ENCODE results near the gene FLYWCH2. TPM values are rescaled to one million over a fixed set of nuclear protein-coding genes. Genes with fewer than 3 reads are reported as not detected.

The FLYWCH2 gene
- total RNA-seq, 1 experiment from 2014 or later, result 33.7 TPM

DNA sequence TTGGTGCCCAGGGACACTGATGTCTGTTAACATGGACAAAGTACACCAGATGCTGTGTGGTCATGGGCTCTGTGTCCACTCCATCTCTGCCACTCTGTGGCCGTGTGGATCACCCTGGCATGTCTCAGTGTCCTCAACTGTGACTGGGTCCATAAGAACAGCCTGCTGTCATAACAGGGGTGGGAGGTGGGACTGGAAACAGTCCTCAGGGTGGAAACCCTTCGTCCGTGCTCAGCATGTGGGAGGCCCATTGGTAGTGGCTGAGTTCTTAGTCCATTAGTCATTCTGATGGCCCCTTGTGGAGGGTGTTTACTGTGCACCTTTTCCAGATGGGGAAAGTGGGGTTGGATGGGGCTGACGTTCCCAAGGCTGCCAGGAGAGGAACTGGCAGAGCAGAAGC is 12.8 kb downstream of the FLYWCH2 start:
- no peak overlapping the region for H2AFZ ChIP-seq (ENCODE audit: low read depth, low read length, poor library complexity, severe bottlenecking)
- peak; percentile 77 for ATAC-seq

GRCh38 chr16:2896480-2897010 is 13.5 kb downstream of the FLYWCH2 start:
- Histone ChIP-seq H3K9ac (ENCODE audit: low read length) (no peak overlapping the region), H3K36me3 (ENCODE audit: control insufficient read depth in 1 of 2, insufficient read depth in 2 of 2, low read length in 2 of 2) (peaks cover 0 to 4% of the 10 kb centered on the region in 2 experiments; a peak in 2 of 4 replicates), H3K9me3 (ENCODE audit: control insufficient read depth in 1 of 2, insufficient read depth in 1 of 2, low read depth in 1 of 2, low read length in 2 of 2) (no peaks in the 10 kb centered on the region), H3K79me2 (ENCODE audit: insufficient read depth, low read length) (0 out of 2 replicates have a peak, but pooled peaks cover 3% of the 10 kb centered on the region), H3K9me2 (ENCODE audit: insufficient read depth) (no peaks in the 10 kb centered on the region), H3K4me2 (ENCODE audit: low read length) (no peak overlapping the region), H3K27me3 (ENCODE audit: insufficient read depth, low read length) (no peaks in the 10 kb centered on the region), H2AFZ (ENCODE audit: low read depth, low read length, poor library complexity, severe bottlenecking) (no peak overlapping the region), H3K27ac (ENCODE audit: low read depth, low read length) (no peak overlapping the region), H4K20me1 (ENCODE audit: insufficient read depth) (no peaks in the 10 kb centered on the region), H3K4me3 (replicated peaks in 1 of 2; ENCODE audit: low read depth in 1 of 2, low read length in 2 of 2) (no peak overlapping the region), H3K4me1 (ENCODE audit: control insufficient read depth in 1 of 2, insufficient read depth in 2 of 2, low read length in 2 of 2) (peaks cover 2 to 13% of the 10 kb centered on the region in 2 experiments; a peak in 3 of 4 replicates)
- CTCF ChIA-PET, result no interaction called here
- RAD21 ChIA-PET (ENCODE audit: low non-redundant PET in 1 of 2, low total read pairs in 2 of 2, uncharacterized antibody in 2 of 2, unreplicated experiment in 2 of 2), result no interaction called here
- DNase-seq (ENCODE audit: low read depth, low spot score) (no peak), ATAC-seq (no peak)
- intact Hi-C loops (cut with micrococcal nuclease), result no loop called here
- POLR2A ChIA-PET, result interaction anchor here (0.9 kb wide), 1 partner anchor 11 kb away, joined by 3 read pairs; no protein-coding TSS in a partner anchor
- no TSS peak for BruUV-seq (replicated peaks)
- TF ChIP-seq SIN3A (IDR thresholded peaks at IDR 0.05; ENCODE audit: low read depth) (no peak), CEBPB (IDR thresholded peaks at IDR 0.05; ENCODE audit: low read depth) (no peak), POLR2A (IDR thresholded peaks at IDR 0.05; ENCODE audit: borderline replicate concordance, extremely low read depth, insufficient read depth, insufficient read length) (no peak), RAD21 (IDR thresholded peaks at IDR 0.05; ENCODE audit: low read depth) (no peak), FOSL1 (IDR thresholded peaks at IDR 0.05; ENCODE audit: low read depth) (no peak), TCF7L2 (IDR thresholded peaks at IDR 0.05; ENCODE audit: borderline replicate concordance, extremely low read depth, insufficient read depth, insufficient read length) (no peak), SP1 (IDR thresholded peaks at IDR 0.05; ENCODE audit: low read depth) (no peak), EZH2phosphoT487 (IDR thresholded peaks at IDR 0.05; ENCODE audit: borderline replicate concordance) (no peak), EGR1 (IDR thresholded peaks at IDR 0.05; ENCODE audit: low read depth) (no peak), EZH2 (IDR thresholded peaks at IDR 0.05) (no peak), CBX3 (IDR thresholded peaks at IDR 0.05; ENCODE audit: low read depth) (no peak), JUND (IDR thresholded peaks at IDR 0.05) (no peak), ZBTB33 (IDR thresholded peaks at IDR 0.05; ENCODE audit: extremely low read depth, insufficient replicate concordance, low read length) (no peak), ELF1 (IDR thresholded peaks at IDR 0.05; ENCODE audit: borderline replicate concordance, low read depth) (no peak)
- TF ChIP-seq, protein P1, sequence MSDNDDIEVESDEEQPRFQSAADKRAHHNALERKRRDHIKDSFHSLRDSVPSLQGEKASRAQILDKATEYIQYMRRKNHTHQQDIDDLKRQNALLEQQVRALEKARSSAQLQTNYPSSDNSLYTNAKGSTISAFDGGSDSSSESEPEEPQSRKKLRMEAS (IDR thresholded peaks at IDR 0.05), result no peak
- TF ChIP-seq, protein P2, sequence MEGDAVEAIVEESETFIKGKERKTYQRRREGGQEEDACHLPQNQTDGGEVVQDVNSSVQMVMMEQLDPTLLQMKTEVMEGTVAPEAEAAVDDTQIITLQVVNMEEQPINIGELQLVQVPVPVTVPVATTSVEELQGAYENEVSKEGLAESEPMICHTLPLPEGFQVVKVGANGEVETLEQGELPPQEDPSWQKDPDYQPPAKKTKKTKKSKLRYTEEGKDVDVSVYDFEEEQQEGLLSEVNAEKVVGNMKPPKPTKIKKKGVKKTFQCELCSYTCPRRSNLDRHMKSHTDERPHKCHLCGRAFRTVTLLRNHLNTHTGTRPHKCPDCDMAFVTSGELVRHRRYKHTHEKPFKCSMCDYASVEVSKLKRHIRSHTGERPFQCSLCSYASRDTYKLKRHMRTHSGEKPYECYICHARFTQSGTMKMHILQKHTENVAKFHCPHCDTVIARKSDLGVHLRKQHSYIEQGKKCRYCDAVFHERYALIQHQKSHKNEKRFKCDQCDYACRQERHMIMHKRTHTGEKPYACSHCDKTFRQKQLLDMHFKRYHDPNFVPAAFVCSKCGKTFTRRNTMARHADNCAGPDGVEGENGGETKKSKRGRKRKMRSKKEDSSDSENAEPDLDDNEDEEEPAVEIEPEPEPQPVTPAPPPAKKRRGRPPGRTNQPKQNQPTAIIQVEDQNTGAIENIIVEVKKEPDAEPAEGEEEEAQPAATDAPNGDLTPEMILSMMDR (IDR thresholded peaks at IDR 0.05 in 2 of 3, conservative IDR thresholded peaks at IDR 0.05 in 1 of 3; ENCODE audit: borderline replicate concordance in 1 of 3, insufficient read depth in 1 of 3, low read depth in 2 of 3, low read length in 2 of 3), result no peak

More for the DNA sequence above, 12.8 kb downstream of the FLYWCH2 start:
- BruUV-seq (replicated peaks), result no TSS peak
- peaks cover 0 to 4% of the 10 kb centered on the region in 2 experiments; a peak in 2 of 4 replicates for H3K36me3 ChIP-seq (ENCODE audit: control insufficient read depth in 1 of 2, insufficient read depth in 2 of 2, low read length in 2 of 2)
- RAD21 ChIA-PET (ENCODE audit: low non-redundant PET in 1 of 2, low total read pairs in 2 of 2, uncharacterized antibody in 2 of 2, unreplicated experiment in 2 of 2), result no interaction called here
- no peak overlapping the region for H3K9ac ChIP-seq (ENCODE audit: low read length)
- no peaks in the 10 kb centered on the region for H3K9me3 ChIP-seq (ENCODE audit: control insufficient read depth in 1 of 2, insufficient read depth in 1 of 2, low read depth in 1 of 2, low read length in 2 of 2)
- CTCF ChIA-PET, result no interaction called here
- no peaks in the 10 kb centered on the region for H3K9me2 ChIP-seq (ENCODE audit: insufficient read depth)
- TF ChIP-seq, protein P1 (IDR thresholded peaks at IDR 0.05), result 0 out of 2 replicates have a peak, but pooled peaks have one; percentile 24
- no peak for TF ChIP-seq POLR2A (IDR thresholded peaks at IDR 0.05; ENCODE audit: borderline replicate concordance, extremely low read depth, insufficient read depth, insufficient read length)
- intact Hi-C loops (cut with micrococcal nuclease), result no loop called here
- peaks cover 6% of the 10 kb centered on the region; the same call in 1 of the 2 replicates for H3K79me2 ChIP-seq (ENCODE audit: insufficient read depth, low read length)
- H3K4me2 ChIP-seq (ENCODE audit: low read length), result peak overlapping the region; percentile 2; the same call in 1 of the 2 replicates
- no peaks in the 10 kb centered on the region for H3K27me3 ChIP-seq (ENCODE audit: insufficient read depth, low read length)
- no peak overlapping the region for H3K4me3 ChIP-seq (replicated peaks in 1 of 2; ENCODE audit: low read depth in 1 of 2, low read length in 2 of 2)
- POLR2A ChIA-PET, result interaction anchor here (0.5 kb wide), 1 partner anchor 1734 kb away, joined by 3 read pairs; no protein-coding TSS in a partner anchor
- peaks cover 2 to 17% of the 10 kb centered on the region in 2 experiments; a peak in 3 of 4 replicates for H3K4me1 ChIP-seq (ENCODE audit: control insufficient read depth in 1 of 2, insufficient read depth in 2 of 2, low read length in 2 of 2)
- DNase-seq (ENCODE audit: low read depth, low spot score), result no peak
- H3K27ac ChIP-seq (ENCODE audit: low read depth, low read length), result no peak overlapping the region
- no peaks in the 10 kb centered on the region for H4K20me1 ChIP-seq (ENCODE audit: insufficient read depth)
